OCI-LY1 (cell line): Measurements from ENCODE around the gene FMNL3.

Source experiments
- H2AFZ ChIP-seq: fragments of 200-600 bp; sonication (generic), shearing (Covaris generic); 2 replicates; pipeline ENCODE4 v1.6.0; 2014; ENCODE audit warnings: antibody characterized with exemption, mild to moderate bottlenecking, low read length
- H3F3A ChIP-seq: fragments of 200-600 bp; sonication (generic), shearing (Covaris generic); 2 replicates; pipeline ENCODE4 v1.6.0; 2014; ENCODE audit warnings: mild to moderate bottlenecking, antibody characterized with exemption, low read length, moderate library complexity; ENCODE audit not compliant: insufficient read depth
- H3K27ac ChIP-seq: fragments of 200-600 bp; sonication (generic); 2 replicates; pipeline ENCODE4 v1.5.1; 2014; ENCODE audit warnings: low read length, mixed run types, mild to moderate bottlenecking, low read depth; ENCODE audit not compliant: poor library complexity, severe bottlenecking
- H3K27me3 ChIP-seq: fragments of 200-600 bp; sonication (generic); 2 replicates; pipeline ENCODE4 v1.6.0; 2014; ENCODE audit warnings: antibody characterized with exemption, mild to moderate bottlenecking, low read length, moderate library complexity; ENCODE audit not compliant: insufficient read depth
- H3K36me3 ChIP-seq: fragments of 200-600 bp; sonication (generic); 2 replicates; pipeline ENCODE4 v1.6.1; 2014; ENCODE audit warnings: mild to moderate bottlenecking, antibody characterized with exemption, low read length, moderate library complexity, mixed read lengths; ENCODE audit not compliant: insufficient read depth
- H3K4me1 ChIP-seq: fragments of 200-600 bp; sonication (generic); 2 replicates; pipeline ENCODE4 v1.5.1; 2014; ENCODE audit warnings: mild to moderate bottlenecking, low read length, moderate library complexity; ENCODE audit not compliant: insufficient read depth, severe bottlenecking
- H3K4me2 ChIP-seq: fragments of 200-600 bp; sonication (generic), shearing (Covaris generic); 2 replicates; pipeline ENCODE4 v1.6.1; 2014; ENCODE audit warnings: low read length
- H3K4me3 ChIP-seq: fragments of 200-600 bp; sonication (generic); 2 replicates; pipeline ENCODE4 v1.5.1; 2014; ENCODE audit warnings: low read length, low read depth, mild to moderate bottlenecking, mixed read lengths; ENCODE audit not compliant: poor library complexity, severe bottlenecking
- H3K79me2 ChIP-seq: fragments of 200-600 bp; shearing (Covaris generic); 2 replicates; pipeline ENCODE4 v1.6.1; 2016; ENCODE audit warnings: mixed run types, low read length, mixed read lengths; ENCODE audit not compliant: insufficient read depth
- H3K9ac ChIP-seq: fragments of 200-600 bp; sonication (generic), shearing (Covaris generic); 2 replicates; pipeline ENCODE4 v1.6.1; 2014; ENCODE audit warnings: mild to moderate bottlenecking, low read length, mixed read lengths
- H3K9me2 ChIP-seq: fragments of 200-600 bp; sonication (generic), shearing (Covaris generic); 2 replicates; pipeline ENCODE4 v1.6.1; 2014; ENCODE audit warnings: low read depth, mild to moderate bottlenecking, low read length, mixed read lengths
- H3K9me3 ChIP-seq: fragments of 200-600 bp; shearing (Covaris generic); 2 replicates; pipeline ENCODE4 v1.6.1; 2014; ENCODE audit warnings: low read length, mixed read lengths
- H4K20me1 ChIP-seq: fragments of 200-600 bp; sonication (generic), shearing (Covaris generic); 2 replicates; pipeline ENCODE4 v1.6.0; 2016; ENCODE audit warnings: mild to moderate bottlenecking, low read length; ENCODE audit not compliant: insufficient read depth
- EZH2 ChIP-seq: fragments of 200-600 bp; sonication (generic), shearing (Covaris generic); IDR thresholded peaks from 2 replicates; pipeline ENCODE4 v1.8.0; 2017; ENCODE audit warnings: borderline replicate concordance, mixed run types, mild to moderate bottlenecking, antibody characterized with exemption, low read length, moderate library complexity, mixed read lengths
- TF ChIP-seq, protein P1 (sequence below): fragments of 200-600 bp; sonication (generic), shearing (Covaris generic); IDR thresholded peaks from 2 replicates; pipeline ENCODE4 v1.5.1; 2017; ENCODE audit warnings: mild to moderate bottlenecking, antibody characterized with exemption, low read length, moderate library complexity, mixed read lengths

The FMNL3 gene

DNA sequence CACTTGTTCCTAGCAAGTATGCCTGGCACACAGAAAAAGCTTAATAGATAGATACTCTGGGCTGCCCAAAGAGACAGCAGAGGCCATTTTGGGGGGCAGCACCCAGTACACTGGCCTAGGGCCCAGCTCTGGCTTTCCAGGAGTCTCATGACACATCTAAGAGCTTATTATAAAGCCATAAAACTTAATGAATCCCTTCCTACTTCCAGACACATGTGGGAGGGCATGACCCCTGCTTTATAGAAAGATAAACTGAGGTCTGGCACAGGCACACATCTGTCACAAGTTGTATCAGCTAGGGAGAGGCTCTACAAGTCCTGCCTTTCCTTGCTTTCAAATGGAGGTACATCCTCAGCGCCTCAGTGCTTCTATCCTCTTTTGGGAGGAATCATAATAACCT lies 27.1 kb downstream of the FMNL3 start:
- no peaks in the 10 kb centered on the region for H3K9me2 ChIP-seq
- H3K79me2 ChIP-seq: no peaks in the 10 kb centered on the region
- H2AFZ ChIP-seq: no peak overlapping the region
- no peaks in the 10 kb centered on the region for H3F3A ChIP-seq
- H3K9ac ChIP-seq: no peak overlapping the region
- no peak overlapping the region for H3K4me3 ChIP-seq
- H3K36me3 ChIP-seq: no peaks in the 10 kb centered on the region
- no peaks in the 10 kb centered on the region; the same call in 1 of the 2 replicates for H3K27me3 ChIP-seq
- H3K27ac ChIP-seq: no peak overlapping the region
- TF ChIP-seq EZH2: no peak
- TF ChIP-seq, protein P1, sequence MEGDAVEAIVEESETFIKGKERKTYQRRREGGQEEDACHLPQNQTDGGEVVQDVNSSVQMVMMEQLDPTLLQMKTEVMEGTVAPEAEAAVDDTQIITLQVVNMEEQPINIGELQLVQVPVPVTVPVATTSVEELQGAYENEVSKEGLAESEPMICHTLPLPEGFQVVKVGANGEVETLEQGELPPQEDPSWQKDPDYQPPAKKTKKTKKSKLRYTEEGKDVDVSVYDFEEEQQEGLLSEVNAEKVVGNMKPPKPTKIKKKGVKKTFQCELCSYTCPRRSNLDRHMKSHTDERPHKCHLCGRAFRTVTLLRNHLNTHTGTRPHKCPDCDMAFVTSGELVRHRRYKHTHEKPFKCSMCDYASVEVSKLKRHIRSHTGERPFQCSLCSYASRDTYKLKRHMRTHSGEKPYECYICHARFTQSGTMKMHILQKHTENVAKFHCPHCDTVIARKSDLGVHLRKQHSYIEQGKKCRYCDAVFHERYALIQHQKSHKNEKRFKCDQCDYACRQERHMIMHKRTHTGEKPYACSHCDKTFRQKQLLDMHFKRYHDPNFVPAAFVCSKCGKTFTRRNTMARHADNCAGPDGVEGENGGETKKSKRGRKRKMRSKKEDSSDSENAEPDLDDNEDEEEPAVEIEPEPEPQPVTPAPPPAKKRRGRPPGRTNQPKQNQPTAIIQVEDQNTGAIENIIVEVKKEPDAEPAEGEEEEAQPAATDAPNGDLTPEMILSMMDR: no peak
- no peaks in the 10 kb centered on the region for H3K9me3 ChIP-seq
- H4K20me1 ChIP-seq: no peaks in the 10 kb centered on the region
- H3K4me2 ChIP-seq: no peak overlapping the region
- no peaks in the 10 kb centered on the region for H3K4me1 ChIP-seq

DNA sequence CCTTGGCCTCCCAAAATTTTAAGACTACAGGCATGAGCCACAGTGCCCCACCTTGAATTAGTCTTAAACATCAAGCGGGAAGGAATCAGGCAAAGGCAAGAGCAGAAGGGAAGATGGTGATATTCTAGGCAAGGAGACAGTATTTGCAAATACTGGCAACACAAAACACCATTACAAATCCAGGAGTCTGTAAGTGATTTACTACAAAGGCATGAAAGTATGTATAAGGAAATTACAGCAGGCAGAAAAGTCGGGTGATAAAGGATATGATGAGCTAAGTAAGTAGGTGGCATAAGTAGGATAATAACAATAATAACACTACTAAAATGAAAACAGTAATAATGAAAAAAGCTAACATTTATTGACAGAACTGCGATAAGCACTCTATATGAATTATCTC lies 28.5 kb downstream of the FMNL3 start:
- Histone ChIP-seq H3K4me3 (no peak overlapping the region), H3K27ac (no peak overlapping the region), H4K20me1 (no peaks in the 10 kb centered on the region), H3K27me3 (no peaks in the 10 kb centered on the region; the same call in 1 of the 2 replicates), H3K9me3 (no peaks in the 10 kb centered on the region), H3F3A (no peaks in the 10 kb centered on the region), H3K4me2 (no peak overlapping the region), H3K79me2 (no peaks in the 10 kb centered on the region), H3K9me2 (no peaks in the 10 kb centered on the region), H3K36me3 (no peaks in the 10 kb centered on the region), H2AFZ (no peak overlapping the region), H3K4me1 (no peaks in the 10 kb centered on the region), H3K9ac (no peak overlapping the region)
- TF ChIP-seq, protein P1: no peak
- TF ChIP-seq EZH2: no peak

DNA sequence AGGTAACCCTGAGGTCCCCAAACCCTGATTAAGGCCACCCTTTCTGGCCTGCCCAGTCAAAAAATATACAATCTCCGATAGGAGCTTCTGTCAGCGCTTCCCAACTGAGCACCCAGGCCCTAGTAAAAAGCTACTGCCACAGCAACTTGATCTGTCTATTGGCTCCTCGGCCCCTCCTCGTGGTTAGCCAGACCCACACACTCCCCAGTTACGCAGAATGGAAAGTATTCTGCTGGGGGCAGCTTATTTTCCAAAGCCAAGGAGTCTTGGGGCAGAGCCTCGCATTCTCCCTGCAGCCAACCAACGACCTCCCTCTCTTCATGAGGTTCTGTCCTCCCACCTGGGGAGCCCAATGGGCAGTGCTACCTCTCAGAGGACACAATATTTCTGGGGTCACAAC lies 32.1 kb downstream of the FMNL3 start:
- Histone ChIP-seq H3K79me2 (no peaks in the 10 kb centered on the region), H3K9ac (no peak overlapping the region), H3K4me2 (no peak overlapping the region), H3K4me1 (peaks cover 27% of the 10 kb centered on the region), H3K9me3 (no peaks in the 10 kb centered on the region), H3K9me2 (no peaks in the 10 kb centered on the region), H3K4me3 (no peak overlapping the region), H4K20me1 (no peaks in the 10 kb centered on the region), H3F3A (no peaks in the 10 kb centered on the region), H3K36me3 (no peaks in the 10 kb centered on the region), H3K27me3 (no peaks in the 10 kb centered on the region; the same call in 1 of the 2 replicates), H2AFZ (no peak overlapping the region), H3K27ac (no peak overlapping the region)
- no peak for TF ChIP-seq EZH2
- TF ChIP-seq, protein P1: no peak
